Superior temporal gyrus (tissue), 1 donor: ENCODE data around the gene MTA1.

Experiments used
- DNase-seq: peaks from one replicate; pipeline ENCODE4 v3.0.0-alpha.2; 2016; ENCODE audit errors: extremely low spot score

The MTA1 gene

DNA sequence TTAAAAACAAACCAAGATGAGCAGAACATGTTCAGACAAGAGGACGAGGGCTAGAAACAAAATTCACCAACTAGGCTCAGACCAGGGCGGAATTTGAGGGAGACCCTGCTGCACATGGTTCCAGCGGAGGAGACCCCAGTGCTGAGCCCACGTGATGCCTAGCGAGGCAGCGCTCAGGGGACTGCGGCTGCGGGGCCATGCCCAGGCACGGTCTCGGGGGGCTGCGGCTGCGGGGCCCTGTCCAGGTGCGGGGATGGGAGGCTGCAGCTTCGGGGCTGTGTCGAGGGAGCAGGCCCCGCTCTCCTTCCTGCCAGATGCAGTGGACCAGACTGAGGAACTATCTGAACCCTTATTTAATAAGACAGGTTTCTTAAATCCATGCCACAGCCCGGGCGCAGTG is 42.3 kb downstream of the MTA1 start:
- DNase-seq = no peak

DNA sequence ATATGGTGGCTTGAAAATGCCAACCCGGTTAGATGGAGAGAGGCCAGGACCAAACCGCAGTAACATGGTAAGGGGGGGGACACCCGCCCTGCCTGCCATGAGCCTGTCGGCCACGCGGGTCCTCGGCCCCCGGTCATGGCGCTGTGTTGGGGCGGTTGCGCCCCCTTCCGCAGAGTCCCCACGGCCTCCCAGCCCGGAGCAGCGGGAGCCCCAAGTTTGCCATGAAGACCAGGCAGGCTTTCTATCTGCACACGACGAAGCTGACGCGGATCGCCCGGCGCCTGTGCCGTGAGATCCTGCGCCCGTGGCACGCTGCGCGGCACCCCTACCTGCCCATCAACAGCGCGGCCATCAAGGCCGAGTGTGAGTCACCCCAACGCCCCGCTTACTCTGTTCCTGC is 44.9 kb downstream of the MTA1 start:
- DNase-seq = no peak

DNA sequence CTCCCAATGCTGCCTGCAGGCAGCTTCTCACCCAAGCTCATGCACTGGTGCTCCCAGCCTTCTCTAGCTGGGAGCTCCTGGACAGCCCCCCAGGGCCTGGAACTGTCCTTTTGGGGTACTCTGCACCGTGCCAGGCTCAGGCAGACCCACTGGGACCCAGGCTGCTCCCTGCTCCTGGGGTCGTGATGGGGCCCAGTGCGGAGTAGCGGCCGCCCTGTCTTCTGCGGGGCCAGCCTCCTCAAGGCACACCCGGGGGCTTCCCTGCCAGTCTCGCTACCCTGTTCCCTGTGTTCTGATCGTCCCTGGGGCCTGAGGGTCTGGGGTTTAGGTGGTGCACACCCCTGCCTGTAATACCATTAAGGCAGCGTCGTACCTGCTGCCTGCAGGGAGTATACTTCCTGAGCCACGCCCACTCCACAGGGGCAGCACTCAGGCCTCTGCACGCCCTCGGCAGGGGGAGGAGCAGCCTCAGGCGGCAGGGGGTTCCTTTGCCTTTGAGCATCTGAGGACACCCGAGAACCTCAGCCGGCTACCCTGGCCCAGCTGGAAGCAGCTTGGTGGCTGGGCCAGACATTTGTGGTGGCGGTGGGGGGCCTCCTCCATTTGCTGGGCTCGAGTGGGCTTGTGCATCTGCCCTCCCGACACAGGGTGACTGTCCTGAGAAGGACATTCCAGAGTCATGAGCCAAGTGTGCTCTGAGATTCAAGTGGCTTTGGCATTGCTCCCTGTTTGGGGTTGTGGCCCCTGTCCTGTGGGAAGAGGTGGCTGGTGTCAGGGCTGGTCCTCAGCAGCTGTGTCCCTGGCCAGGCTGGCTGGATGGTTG is 45.8 kb downstream of the MTA1 start:
- no peak for DNase-seq

DNA sequence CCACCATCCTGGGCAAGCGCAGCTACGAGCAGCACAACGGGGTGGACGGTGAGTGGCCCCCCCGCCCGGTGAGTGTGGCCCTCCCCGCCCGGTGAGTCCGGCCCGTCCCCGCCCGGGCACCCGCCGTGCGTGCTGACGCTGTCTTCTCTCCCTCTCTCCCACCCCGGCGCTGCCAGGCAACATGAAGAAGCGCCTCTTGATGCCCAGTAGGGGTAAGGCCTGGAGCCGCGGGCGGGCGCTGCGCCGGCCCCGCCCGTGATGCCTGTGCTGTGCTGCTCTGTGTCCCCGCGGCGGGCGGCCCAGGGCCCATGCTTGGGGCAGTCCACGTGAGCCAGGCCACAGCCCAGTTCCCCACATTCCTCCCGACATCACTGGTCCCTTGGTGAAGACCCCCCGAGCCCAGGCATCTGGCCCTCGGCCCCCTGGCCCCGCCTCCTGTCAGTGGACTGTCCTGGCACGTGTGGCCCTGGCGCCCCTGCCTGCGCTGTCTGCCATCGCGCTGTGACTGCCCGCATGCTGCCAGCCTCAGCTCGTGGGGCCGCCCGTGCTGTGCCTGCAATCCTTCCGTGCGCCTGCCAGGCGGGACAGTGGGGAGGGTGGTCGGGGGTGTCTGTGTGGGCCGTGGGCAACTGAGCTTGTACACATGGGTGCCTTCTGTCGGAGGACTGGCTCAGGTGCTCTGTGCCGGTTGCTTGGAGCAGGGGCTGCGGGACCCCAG is 47.1 kb downstream of the MTA1 start:
- DNase-seq = no peak

DNA sequence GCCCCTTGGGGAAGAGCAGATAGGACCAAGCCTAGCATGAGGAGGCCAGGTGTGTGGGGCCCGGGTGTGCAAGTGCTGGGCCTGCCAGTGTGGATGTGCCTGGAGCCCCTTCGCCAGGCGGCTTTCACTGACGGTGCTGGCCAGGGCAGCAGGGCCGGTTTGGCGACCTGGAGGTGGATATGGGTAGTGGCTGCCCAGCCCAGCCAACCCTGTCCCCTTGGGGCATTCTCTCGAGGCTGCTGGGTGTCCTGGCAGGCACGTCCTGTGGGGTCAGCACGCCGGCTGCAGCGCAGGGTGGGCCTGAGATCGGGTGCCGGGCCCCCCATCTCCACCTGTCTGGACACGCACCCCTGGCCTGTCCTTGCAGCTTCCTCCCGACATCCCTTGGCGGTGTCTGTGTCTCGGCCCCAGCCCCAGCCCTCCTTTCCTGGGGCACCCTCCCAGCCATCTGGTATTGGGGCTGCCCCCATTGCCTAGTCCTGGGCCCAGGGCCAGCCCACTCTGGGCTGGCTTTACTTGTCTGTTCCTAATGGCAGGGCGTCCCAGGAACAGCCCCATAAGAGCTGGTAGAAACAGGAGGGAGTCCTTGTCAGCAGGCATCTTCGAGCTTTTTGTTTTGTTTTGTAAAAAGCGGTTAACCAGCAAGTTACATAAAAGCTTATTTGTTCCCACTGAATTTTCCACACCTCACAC is 47.8 kb downstream of the MTA1 start:
- peak; percentile 9 for DNase-seq

DNA sequence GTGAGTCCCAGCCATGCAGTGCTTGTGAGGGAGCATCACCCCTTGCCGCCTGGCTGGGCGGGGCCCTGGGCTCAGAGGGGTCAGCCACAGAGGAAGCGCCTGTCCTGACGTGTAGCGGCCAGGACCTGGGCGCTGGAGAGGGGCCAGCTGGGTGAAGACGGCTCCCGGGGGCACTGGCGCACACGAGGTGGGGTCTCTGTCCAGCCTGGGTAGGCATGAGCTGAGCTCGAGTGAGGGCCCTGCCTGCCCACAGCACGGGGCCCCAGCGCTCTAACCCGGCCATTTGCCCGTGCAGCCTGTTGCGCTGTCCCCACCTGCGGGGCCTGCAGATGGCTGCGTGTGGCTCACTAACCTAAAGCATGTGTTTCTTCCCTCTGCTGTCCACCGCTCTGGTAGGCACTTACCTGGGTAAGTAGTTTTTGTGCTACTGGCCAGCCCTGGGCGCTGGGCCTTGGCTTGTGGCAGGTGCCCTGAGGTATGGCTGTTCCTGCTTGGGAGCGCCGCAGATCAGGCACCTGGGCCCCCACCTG is 48.4 kb downstream of the MTA1 start:
- no peak for DNase-seq

DNA sequence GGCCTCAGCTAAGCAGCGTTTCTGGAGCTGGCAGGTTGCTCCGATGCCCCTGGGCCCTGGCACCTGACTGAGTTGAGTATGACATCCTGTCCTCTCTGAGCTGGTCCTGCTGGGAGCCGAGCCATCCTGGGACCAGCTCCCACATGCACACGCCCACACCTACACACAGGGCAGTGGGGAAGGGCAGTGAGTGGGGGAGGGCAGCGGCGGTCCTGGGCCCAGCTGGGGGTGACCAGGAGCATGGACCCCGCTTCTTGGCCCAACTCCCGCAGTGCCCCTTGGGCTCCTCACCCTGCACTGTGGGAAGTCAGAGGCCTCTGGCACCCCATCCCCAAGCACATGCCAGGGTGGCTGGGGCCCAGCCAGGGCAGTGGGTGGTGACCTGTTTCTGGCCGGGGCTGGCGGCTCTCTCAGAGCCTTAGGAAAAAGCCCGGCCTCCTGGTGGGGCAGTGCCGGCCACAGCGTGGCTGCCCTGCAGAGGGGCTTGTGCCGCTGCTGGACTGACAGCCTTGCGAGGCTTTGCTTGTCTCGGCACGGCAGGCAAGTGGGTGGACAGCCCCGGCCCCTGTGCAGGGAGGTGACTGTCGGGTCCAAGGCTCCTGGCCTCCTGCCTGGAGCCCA is 49.1 kb downstream of the MTA1 start:
- DNase-seq = peak; percentile 5

DNA sequence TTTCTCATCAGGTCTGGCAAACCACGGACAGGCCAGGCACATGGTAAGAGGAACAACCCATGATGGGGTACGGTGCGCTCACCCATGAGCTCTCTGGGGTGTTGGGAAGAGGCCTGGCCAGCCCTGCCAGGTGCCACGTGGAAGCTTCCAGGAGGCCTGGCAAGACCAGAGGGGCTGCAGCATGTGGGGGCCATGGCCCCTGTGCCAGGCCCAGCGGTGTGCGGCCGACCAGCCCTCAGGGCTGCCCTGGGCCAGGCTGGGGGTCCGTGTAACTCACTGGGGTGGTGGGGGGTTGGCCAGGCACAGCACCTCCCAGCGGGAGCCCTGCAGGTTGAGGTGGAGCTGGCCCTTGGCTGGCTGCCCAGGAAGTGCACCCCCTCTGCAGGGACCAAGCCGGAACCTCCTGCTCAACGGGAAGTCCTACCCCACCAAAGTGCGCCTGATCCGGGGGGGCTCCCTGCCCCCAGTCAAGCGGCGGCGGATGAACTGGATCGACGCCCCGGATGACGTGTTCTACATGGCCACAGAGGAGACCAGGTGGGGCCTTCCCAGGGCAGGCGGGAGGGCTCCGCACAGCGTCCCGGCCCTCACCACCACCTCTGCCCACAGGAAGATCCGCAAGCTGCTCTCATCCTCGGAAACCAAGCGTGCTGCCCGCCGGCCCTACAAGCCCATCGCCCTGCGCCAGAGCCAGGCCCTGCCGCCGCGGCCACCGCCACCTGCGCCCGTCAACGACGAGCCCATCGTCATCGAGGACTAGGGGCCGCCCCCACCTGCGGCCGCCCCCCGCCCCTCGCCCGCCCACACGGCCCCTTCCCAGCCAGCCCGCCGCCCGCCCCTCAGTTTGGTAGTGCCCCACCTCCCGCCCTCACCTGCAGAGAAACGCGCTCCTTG is 50.1 kb downstream of the MTA1 start:
- DNase-seq = no peak

DNA sequence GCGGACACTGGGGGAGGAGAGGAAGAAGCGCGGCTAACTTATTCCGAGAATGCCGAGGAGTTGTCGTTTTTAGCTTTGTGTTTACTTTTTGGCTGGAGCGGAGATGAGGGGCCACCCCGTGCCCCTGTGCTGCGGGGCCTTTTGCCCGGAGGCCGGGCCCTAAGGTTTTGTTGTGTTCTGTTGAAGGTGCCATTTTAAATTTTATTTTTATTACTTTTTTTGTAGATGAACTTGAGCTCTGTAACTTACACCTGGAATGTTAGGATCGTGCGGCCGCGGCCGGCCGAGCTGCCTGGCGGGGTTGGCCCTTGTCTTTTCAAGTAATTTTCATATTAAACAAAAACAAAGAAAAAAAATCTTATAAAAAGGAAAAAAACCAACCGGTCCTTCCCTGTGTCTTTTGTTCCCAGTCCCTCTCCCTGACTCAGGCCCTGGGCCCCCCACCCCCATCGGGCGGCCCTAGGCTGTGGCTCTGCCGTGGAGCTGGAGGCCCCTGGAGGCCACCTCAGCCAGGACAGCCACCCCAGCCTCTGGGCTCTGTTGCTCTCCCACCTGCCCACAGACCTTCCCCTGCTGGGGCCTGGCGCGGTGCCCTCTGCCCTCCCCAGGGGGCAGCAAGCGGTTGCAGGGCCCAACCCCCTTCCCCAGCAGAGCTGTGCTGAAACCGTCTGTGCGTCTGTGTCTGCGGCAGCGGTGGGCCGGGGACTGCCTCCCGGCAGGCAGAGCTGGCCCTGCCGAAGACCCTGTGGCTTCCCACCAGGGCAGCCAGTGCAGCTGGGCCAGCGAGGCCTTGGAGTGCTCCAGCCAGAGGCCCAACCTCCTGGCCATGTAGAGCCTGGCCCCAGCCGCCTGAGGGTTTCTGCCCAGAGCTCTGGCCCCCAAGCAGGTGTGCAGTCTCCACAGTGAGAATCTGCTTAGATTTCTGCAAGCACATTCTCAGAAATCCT is 51.0 kb downstream of the MTA1 start:
- DNase-seq = peak; percentile 4

DNA sequence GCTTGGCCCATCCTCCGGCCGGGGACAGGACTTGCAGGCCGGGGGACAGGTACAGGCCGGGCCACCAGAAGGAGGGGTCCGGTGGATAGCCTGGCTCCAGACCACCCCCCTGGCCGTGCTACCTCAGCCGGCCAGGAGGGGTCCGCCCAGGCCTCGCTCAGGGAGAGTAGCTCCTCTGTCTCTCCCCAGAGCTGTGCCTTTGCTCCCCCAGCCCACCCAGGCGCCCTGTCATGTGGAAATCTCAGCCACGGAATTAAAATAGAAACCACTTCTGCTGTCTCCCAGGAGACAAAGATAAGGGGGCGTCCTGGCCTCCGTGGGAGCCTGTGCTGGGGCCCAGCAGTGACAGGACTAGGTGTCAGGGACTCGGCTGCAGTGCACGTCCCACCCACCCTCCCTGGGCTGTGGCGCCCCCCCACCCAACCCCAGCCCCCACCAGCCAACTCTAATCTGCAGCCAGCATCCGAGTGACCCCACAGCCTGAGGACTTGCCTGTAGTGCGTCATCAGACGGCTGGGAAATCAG is 51.7 kb downstream of the MTA1 start:
- peak; percentile 9 for DNase-seq

DNA sequence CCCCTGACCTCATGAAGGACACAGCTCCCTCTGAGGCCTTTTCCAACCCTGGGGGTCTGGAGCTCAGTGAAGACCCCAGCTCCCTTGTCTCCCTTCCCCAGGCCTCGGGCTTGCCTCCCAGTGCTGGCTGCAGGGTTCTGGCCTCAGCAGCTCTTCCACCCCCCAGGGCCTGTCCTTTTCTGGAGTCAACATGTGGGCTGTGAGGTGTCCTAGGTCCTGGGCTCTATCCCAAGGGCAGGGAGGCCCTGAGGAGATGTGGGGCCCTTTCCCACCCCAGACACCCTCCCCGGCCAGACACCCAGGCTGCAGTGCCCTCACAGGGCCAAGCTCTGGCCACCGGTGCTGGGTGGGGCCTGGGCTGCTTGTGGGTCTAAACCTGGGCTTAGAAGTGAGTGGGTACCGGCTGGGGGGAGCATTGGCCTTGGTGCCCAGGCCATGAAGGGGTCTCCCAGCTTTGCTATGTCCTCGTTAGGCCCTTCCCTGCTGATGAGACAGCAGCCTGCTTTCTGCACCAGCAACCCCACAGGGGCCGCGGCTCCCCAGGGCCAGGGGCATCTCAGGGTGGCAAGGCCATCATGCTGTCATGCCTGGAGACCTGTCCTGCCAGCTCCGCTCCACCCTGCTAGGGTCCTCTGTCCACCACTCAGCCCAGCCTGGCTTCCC is 52.3 kb downstream of the MTA1 start:
- no peak for DNase-seq

DNA sequence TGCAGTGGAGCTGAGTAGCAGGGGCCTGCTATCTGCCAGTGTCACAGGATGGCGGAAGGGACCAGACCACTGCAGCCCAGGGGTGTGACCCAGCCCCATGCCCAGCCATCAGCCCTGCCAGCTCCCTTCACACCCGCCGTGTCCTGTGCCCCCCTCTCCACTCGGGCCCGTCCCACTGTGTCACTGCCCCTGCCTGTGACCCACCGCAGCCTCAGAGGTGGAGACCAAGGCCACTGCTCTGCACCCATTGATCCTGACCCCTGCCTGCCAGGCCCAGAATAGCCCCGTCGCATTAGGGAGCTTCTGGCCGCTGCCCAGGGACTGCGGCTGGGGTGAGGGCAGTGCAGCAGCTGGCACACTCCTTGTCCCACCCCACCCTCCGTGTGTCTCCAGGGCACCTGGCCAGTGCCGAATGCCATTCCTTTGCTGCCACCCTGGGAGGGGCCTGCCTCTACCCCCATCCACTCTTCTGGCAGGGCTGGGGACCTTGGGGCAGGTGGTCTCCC is 52.9 kb downstream of the MTA1 start:
- no peak for DNase-seq

DNA sequence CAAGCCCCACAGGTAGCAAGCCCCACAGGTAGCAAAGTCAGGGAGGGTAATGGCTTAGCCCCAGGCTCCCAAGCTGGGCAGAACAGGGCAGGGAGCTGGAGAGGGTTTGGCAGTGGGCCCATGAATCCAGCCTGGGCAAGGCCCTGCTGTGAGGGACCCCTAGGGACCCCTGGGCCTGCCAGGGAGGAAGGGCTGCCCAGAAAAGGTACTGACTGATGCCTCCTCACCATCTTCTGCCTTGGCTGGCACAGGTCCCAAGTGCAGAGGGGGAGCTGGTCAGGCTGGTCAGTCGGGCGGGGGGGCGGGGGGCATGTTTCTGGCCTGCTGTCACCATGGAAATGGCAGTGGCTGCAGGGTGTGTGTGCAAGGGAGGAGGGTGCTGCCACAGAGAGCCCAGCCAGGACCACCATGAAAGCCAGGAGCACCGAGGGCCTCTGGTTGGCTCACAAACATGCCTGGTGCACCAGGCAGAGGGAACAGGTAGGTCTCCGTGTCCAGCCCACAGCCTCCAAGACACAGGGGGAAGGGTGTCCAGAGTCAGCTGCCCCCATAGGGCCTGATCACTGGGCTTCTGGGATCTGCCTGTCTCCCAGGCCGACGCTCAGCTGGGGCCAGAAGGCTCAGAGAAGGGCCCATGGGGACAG is 53.5 kb downstream of the MTA1 start:
- peak; percentile 5 for DNase-seq

DNA sequence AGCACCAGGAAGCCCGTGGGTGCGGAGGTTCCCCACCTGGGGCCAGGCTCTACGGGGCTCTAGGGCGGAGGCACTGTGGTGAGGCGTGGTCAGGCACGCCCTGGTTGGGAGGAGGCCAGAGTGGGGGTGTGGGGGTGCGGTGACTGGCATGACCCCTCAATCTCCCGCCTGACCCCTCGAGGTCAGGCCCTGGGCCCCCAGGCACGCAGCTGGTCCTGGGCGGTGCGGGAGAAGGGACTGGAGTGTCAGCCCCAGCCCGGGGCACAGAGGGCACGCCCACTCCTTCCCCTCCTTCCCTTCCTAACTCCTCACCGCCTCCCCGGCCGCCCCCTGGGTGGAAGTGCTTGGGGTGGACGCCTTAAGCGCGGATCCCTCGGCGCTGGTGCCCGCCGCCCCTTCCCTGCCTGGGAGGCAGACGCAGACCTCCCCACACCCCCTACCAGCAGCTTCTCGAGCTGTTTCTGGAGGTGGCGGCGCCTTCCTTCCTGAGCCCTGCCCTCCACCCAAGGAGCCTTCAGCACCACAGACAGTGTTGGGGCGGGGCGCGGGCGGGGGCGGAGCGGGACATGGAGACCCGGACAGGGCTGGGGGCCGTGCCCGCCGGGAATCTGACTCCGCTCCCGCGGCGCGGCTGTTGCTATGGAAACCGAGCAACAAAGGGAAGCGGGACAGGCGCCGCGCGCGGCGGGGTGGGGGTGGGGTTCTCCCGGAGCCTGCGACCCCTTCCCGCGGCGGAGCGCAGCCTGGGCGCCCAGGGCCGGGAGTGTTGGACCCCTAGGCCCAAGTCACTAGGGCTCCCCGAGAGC is 54.3 kb downstream of the MTA1 start:
- DNase-seq = no peak

DNA sequence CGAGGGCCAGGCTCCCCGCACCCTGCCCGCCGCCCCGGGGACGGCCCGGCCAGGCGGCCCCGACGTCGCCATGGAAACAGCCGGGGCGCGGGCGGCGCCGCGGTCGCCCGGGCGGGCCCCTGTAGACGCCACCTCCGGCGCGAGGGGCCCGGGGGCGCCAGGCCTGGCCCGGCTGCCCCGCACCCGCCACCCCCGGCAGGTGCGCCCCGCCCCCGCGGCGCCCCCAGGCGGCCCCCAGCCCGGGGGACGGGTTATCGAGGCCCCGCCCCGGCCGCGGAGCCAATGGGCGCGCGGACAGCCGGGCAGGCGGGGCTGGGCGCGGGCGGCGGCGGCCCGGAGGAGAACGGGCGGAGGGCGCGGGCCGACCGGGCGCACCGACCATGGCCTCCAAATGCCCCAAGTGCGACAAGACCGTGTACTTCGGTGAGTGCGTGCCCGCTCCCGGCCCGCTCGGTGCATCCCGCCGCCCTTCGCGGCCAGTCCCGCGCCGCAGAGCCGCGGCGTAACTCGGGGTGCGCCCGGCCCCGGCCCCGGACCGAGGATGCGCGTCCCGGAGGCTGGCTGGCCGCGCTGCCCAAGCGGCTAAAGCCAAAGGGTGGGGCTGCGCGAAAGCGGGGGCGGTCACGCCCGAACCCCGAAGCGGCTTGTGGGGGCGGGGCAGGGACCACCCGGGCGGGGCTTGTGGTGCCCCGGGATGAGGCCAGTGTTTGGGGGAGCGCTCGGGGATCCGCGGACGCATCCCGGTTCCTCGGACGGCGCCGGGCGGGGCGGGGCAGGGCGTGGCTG is 55.0 kb downstream of the MTA1 start, which contains the start of gene CRIP2:
TSS of gene CRIP2 (plus strand) at position 339 of the 786 bp plus-strand sequence. CDS start at position 381, 42 bp downstream.
- DNase-seq = no peak
